Prostate gland (tissue), 2 donors: ENCODE measurements around the gene ANKEF1. TPM values are rescaled to one million over a fixed set of nuclear protein-coding genes. Genes with fewer than 3 reads are reported as not detected.
"Not testable (repeated sequence)": the region's sequence is repeated elsewhere in the genome, so short reads cannot be mapped to it uniquely, and the experiment has no call there.

Source experiments
- DNase-seq: peaks from one replicate; pipeline ENCODE4 v3.0.0-alpha.2; 2019; ENCODE audit warnings: low spot score
- H3K27ac ChIP-seq, 2 donors: fragments of 200-600 bp; sonication (generic); 2 replicates each; pipeline ENCODE4 v1.5.1; 2017 to 2019
- H3K27me3 ChIP-seq: fragments of 200-600 bp; sonication (generic); replicated peaks from 2 replicates; pipeline ENCODE4 v1.5.1; 2019; ENCODE audit not compliant: insufficient read depth
- H3K36me3 ChIP-seq, 2 donors: fragments of 200-600 bp; sonication (generic); 1 replicate in 1 of 2; 2 replicates in 1 of 2; pipeline versions ENCODE4 v1.5.1 to v1.8.1; 2017 to 2019
- H3K4me1 ChIP-seq: fragments of 200-600 bp; sonication (generic); replicated peaks from 2 replicates; pipeline ENCODE4 v1.5.1; 2019
- H3K4me3 ChIP-seq, 2 donors: fragments of 200-600 bp; sonication (generic); 2 replicates each; pipeline ENCODE4 v1.5.1; 2017 to 2019
- H3K9me3 ChIP-seq: fragments of 200-600 bp; sonication (generic); 2 replicates; pipeline ENCODE4 v1.5.1; 2017
- POLR2A ChIP-seq: fragments of 450-650 bp; IDR thresholded peaks from one replicate; pipeline ENCODE4 v1.6.1; 2016; ENCODE audit warnings: antibody characterized with exemption, mild to moderate bottlenecking
- POLR2AphosphoS5 ChIP-seq: sonication (generic); formaldehyde crosslinking; IDR thresholded peaks from one replicate; pipeline ENCODE4 v1.6.1; 2017; ENCODE audit warnings: antibody characterized with exemption
- WGBS: methylation state at CpG from one replicate; pipeline ENCODE4 v1.1.5; 2018; 5-methylcytosine and 5-hydroxymethylcytosine counted together
- intact Hi-C: fragments of 100-400 bp; cut with DNase I; formaldehyde crosslinking; loops from one replicate; pipeline ENCODE4 v1.14.2; 2022
- total RNA-seq, 2 donors: library from RNA; depleted of rRNA; stranded (reverse); fragments of >200 nt; gene quantifications; one replicate each; pipeline ENCODE4 v1.1.0, GENCODE V29; 2016
- TF ChIP-seq, protein P1 (sequence below), 4 experiments: fragments of 200-600 bp in 2 of 4; fragments of 450-650 bp in 2 of 4; sonication (generic) in 2 of 4; IDR thresholded peaks; 1 replicate in 3 of 4; 2 replicates in 1 of 4; pipeline ENCODE4 v1.5.1; 2016 to 2019; ENCODE audit warnings: antibody characterized with exemption in 4 of 4, mild to moderate bottlenecking in 2 of 4, moderate library complexity in 2 of 4

ANKEF1 gene
- total RNA-seq, 2 donors from 2014 or later: 7.1 to 7.5 TPM

DNA sequence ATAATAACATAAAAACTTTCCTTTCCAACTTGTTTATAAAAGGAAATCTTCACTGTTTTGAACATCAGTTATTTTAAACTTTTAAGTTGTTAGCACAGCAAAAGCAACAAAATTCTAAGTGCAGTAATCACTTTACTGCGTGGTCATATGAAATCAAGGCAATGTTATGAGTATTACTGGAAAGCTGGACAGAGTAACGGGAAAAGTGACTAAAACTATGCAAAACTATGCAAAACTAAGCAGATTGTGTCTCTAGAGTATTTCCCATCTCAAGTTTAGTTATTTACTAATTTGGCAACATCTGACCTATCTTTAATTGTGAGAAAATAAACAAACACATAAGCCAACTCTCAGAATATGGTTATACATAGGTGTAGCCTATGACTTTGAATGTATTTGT, 10.9 kb upstream of the ANKEF1 start:
- Histone ChIP-seq H3K27ac (no peak overlapping the region), H3K9me3 (no peaks in the 10 kb centered on the region), H3K4me1 (no peaks in the 10 kb centered on the region), H3K36me3 (no peaks in the 10 kb centered on the region), H3K4me3 (no peak overlapping the region), H3K27me3 (no peaks in the 10 kb centered on the region)
- WGBS: 68% methylated on average over 2 of the region's 2 CpGs
- DNase-seq: no peak
- TF ChIP-seq POLR2A: no peak
- TF ChIP-seq, protein P1, sequence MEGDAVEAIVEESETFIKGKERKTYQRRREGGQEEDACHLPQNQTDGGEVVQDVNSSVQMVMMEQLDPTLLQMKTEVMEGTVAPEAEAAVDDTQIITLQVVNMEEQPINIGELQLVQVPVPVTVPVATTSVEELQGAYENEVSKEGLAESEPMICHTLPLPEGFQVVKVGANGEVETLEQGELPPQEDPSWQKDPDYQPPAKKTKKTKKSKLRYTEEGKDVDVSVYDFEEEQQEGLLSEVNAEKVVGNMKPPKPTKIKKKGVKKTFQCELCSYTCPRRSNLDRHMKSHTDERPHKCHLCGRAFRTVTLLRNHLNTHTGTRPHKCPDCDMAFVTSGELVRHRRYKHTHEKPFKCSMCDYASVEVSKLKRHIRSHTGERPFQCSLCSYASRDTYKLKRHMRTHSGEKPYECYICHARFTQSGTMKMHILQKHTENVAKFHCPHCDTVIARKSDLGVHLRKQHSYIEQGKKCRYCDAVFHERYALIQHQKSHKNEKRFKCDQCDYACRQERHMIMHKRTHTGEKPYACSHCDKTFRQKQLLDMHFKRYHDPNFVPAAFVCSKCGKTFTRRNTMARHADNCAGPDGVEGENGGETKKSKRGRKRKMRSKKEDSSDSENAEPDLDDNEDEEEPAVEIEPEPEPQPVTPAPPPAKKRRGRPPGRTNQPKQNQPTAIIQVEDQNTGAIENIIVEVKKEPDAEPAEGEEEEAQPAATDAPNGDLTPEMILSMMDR (IDR thresholded peaks at IDR 0.05): no peak
- TF ChIP-seq POLR2AphosphoS5: no peak
- intact Hi-C loops: no loop called here

DNA sequence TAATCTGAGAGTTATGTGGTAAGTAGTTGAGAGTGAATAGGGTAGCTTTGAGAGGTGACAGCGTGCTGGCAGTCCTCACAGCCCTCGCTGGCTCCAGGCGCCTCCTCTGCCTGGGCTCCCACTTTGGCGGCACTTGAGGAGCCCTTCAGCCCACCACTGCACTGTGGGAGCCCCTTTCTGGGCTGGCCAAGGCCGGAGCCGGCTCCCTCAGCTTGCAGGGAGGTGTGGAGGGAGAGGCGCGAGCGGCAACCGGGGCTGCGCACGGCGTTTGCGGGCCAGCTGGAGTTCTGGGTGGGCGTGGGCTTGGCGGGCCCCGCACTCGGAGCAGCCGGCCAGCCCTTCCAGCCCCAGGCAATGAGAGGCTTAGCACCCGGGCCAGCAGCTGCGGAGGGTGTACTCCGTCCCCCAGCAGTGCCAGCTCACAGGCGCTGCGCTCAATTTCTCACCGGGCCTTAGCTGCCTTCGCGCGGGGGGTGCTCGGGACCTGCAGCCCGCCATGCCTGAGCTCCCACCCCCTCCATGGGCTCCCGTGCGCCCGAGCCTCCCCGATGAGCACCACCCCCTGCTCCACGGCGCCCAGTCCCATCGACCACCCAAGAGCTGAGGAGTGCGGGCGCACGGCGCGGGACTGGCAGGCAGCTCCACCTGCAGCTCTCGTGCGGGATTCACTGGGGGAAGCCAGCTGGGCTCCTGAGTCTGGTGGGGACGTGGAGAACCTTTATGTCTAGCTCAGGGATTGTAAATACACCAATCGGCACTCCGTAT, 3.2 kb upstream of the ANKEF1 start:
- H3K9me3 ChIP-seq, H3K27me3 ChIP-seq, H3K4me3 ChIP-seq, DNase-seq, H3K36me3 ChIP-seq, intact Hi-C loops, H3K27ac ChIP-seq, H3K4me1 ChIP-seq: not testable (repeated sequence)
- WGBS: 94% methylated on average over 42 of the region's 47 CpGs

DNA sequence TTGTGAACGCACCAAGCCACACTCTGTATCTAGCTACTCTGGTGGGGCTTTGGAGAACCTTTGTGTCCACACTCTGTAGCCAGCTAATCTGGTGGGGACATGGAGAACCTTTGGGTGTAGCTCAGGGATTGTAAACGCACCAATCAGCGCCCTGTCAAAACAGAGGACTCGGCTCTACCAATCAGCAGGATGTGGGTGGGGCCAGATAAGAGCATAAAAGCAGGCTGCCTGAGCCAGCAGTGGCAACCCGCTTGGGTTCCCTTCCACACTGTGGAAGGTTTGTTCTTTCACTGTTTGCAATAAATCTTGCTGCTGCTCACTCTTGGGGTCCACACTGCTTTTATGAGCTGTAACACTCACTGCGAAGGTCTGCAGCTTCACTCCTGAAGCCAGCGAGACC, 2.5 kb upstream of the ANKEF1 start:
- H3K27ac ChIP-seq, H3K27me3 ChIP-seq, H3K9me3 ChIP-seq, H3K4me1 ChIP-seq, DNase-seq, intact Hi-C loops, H3K36me3 ChIP-seq, H3K4me3 ChIP-seq: not testable (repeated sequence)
- 93% methylated on average over 7 of the region's 7 CpGs for WGBS

DNA sequence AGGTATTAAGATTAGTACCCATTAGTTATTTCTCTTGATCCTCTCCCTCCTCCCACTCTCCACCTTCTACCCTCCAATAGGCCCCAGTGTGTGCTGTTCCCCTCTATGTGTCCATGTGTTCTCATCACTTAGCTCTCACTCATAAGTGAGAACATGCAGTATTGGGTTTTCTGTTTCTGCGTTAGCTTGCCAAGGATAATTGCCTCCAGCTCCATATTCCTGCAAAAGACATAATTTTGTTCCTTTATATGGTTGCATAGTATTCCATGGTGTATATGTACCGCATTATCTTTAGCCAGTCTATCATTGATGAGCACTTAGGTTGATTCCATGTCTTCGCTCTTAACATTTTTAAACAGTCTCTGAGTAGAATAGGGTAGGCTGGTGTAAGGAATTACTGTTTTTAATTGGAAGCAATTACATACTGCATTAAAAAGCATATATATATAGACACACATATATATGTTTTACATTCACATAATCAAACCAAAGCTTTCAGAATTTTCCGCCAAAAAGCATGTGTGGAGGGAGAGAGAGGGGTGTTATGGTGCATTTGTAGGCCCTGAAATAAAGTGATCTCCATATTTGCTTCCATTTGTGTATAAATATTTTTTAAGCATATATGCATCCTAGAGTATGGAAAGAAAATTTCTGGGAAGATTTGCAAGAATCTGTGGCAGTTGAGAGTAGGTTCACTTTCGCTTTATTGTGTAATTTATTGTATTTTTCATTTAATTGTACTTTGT, 709 bp upstream of the ANKEF1 start:
- WGBS: 77% methylated on average over 5 of the region's 5 CpGs
- Histone ChIP-seq H3K27ac (no peak overlapping the region), H3K4me3 (no peak overlapping the region), H3K36me3 (no peaks in the 10 kb centered on the region), H3K4me1 (no peaks in the 10 kb centered on the region), H3K27me3 (no peaks in the 10 kb centered on the region), H3K9me3 (no peaks in the 10 kb centered on the region)
- no peak for TF ChIP-seq POLR2AphosphoS5
- no peak for TF ChIP-seq POLR2A
- TF ChIP-seq, protein P1 (IDR thresholded peaks at IDR 0.05): no peak
- no peak for DNase-seq
- intact Hi-C loops: no loop called here

DNA sequence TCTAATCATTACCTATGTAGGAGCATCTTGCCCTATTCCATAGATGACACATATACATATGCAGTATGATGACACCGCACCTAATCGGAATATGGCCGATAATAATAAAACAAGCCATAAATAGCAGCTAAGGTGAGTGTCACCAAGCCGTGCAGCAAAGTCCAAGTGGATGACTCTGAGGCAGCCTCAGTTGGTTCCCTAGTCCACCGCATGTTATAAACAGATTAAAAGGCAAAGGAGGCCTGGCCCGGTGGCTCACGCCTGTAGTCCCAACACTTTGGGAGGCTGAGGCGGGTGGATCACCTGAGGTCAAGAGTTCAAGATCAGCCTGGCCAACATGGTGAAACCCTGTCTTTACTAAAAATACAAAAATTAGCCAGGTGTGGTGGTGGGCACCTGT, 1.5 kb downstream of the ANKEF1 start:
- H3K9me3 ChIP-seq, H3K4me1 ChIP-seq, H3K36me3 ChIP-seq, DNase-seq, H3K27ac ChIP-seq, H3K27me3 ChIP-seq, H3K4me3 ChIP-seq, intact Hi-C loops: not testable (repeated sequence)
- WGBS: 98% methylated on average over 8 of the region's 8 CpGs

DNA sequence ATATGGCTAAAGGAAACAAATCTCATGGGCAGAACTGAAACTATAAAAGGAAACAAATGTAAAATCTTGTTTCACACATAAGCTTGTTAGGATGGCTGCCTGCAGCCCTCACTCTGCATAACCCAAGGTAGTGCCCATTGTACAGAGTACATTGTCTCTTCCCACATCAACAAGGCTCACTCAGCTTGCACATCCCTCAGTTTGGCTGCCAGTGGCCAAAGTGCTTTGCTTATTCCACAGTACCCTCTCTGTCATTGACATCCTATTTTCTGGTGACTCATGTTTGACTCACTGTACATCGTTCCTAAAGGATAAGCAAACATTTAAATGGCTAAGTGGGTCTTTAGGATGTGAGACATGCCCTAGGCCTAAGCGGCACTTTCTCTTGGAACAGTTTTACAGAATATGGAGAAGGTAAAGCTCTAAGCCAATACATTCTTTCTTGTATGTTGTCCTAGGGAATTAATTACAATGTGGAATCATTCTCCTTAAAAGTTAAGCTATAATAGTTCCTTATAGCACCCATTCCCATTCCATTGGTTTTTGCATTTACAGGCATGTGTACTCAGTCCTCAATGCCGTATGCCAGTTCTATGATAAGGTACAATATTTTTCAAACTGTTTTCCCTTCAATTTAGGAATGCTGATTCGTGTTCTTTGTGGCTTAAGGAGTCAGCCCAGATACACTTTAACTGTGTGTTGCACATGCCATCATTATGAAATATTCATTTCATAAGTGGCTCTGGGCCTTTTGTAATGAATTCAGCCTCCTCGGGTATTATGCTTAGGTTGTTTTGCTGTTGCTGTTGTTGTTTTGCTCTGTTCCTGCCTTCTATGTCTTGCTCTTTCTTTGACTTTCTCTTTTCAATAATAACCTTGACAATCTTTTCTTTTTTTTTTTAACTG, 5.5 kb downstream of the ANKEF1 start:
- no peaks in the 10 kb centered on the region for H3K4me1 ChIP-seq
- no peak overlapping the region for H3K27ac ChIP-seq
- intact Hi-C loops: no loop called here
- H3K9me3 ChIP-seq: no peaks in the 10 kb centered on the region
- H3K4me3 ChIP-seq: no peak overlapping the region
- DNase-seq: no peak
- no peaks in the 10 kb centered on the region for H3K36me3 ChIP-seq
- TF ChIP-seq, protein P1 (IDR thresholded peaks at IDR 0.05): no peak
- no peak for TF ChIP-seq POLR2A
- TF ChIP-seq POLR2AphosphoS5: no peak
- H3K27me3 ChIP-seq: no peaks in the 10 kb centered on the region
- WGBS: 81% methylated on average over 5 of the region's 5 CpGs
